ENCODE data around the gene AHNAK2.
"Not testable (repeated sequence)": the region's sequence is repeated elsewhere in the genome, so short reads cannot be mapped to it uniquely, and the experiment has no call there.

AHNAK2 gene

DNA sequence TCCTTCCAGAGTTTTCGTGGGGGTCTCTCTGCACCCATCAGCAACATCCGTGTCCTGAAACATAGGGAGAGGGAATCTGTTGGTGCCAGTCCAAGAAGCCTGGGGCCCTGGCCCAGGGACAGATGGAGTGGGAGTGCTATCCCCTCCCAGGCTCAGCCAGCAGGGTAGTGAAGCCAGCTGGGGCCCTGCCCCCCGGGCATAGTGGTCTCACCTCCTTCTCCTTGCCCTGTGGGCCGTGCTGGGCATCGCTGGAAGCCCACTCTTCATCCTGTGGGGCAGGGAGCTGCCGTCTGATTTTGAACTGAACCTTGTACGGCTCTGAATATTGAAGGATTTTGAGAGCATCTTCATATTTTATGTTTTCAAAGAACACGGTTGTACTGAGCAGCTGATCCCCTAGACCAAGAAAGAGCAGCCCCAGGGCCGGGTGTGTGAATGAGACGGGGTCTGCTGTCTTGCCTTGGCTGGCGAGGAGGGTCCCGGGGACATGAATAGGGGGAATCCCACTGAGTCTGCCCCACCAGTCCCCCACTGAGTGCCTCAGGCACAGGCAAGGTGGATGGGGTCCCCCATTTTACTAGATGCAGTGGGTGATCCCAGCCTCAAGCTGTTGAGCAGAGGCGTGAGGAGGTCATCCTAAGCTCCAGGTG, 23.3 kb downstream of the AHNAK2 start:
- H3K4me1 ChIP-seq (ENCODE audit: control insufficient read depth in 1 of 2, insufficient read depth in 1 of 2, low read depth in 1 of 2, low read length in 1 of 2) = no peaks in the 10 kb centered on the region
- H3K27me3 ChIP-seq = peaks cover 10% of the 10 kb centered on the region
- H3K4me3 ChIP-seq (ENCODE audit: low read depth in 1 of 2, low read length in 1 of 2) = no peak overlapping the region
- no peaks in the 10 kb centered on the region for H3K9me3 ChIP-seq
- TF ChIP-seq, protein P1, sequence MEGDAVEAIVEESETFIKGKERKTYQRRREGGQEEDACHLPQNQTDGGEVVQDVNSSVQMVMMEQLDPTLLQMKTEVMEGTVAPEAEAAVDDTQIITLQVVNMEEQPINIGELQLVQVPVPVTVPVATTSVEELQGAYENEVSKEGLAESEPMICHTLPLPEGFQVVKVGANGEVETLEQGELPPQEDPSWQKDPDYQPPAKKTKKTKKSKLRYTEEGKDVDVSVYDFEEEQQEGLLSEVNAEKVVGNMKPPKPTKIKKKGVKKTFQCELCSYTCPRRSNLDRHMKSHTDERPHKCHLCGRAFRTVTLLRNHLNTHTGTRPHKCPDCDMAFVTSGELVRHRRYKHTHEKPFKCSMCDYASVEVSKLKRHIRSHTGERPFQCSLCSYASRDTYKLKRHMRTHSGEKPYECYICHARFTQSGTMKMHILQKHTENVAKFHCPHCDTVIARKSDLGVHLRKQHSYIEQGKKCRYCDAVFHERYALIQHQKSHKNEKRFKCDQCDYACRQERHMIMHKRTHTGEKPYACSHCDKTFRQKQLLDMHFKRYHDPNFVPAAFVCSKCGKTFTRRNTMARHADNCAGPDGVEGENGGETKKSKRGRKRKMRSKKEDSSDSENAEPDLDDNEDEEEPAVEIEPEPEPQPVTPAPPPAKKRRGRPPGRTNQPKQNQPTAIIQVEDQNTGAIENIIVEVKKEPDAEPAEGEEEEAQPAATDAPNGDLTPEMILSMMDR (IDR thresholded peaks at IDR 0.05) = no peak
- H3K36me3 ChIP-seq = no peaks in the 10 kb centered on the region
- no peak overlapping the region for H3K27ac ChIP-seq

DNA sequence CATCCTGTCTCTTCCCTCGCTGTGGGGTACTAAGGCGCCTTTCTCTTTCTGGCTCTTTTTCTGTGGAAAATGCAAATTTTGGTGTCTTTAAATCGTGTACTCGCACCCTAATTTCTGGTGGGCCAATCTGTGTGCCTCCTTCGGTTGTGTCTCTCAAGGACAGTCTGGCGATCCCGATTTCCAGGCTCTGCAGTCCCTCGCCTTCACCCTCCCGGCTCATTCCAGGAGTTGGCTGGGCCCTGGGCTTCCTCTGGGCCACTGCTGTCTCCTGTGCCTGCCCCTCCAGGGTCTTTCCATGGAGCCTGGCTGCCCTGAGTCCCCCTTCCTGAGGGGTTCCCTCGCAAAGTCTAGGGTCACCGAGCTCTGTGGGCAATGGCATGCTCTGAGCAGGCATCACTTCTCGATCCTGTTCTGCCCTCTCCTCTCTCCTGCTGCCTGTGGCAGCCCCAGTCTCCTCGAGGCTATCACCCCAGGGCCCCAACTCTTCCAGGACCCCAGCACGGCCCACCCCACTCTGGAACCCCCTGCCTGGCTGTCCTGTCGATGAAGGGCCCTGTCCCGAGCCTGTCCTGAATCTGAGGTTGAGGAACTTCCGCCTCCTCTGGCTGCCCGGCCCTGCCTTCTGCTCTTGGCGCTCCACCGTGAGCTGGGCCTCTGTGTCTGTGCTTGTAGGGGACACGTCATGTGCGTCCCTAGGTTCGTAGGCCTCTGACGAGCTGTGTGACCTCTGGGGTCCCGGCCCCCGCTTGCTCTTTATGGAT, 24.1 kb downstream of the AHNAK2 start:
- TF ChIP-seq, protein P1 (IDR thresholded peaks at IDR 0.05) = no peak
- Histone ChIP-seq H3K27ac (no peak overlapping the region), H3K9me3 (no peaks in the 10 kb centered on the region), H3K27me3 (peaks cover 9% of the 10 kb centered on the region), H3K4me1 (ENCODE audit: control insufficient read depth in 1 of 2, insufficient read depth in 1 of 2, low read depth in 1 of 2, low read length in 1 of 2) (no peaks in the 10 kb centered on the region), H3K4me3 (ENCODE audit: low read depth in 1 of 2, low read length in 1 of 2) (no peak overlapping the region), H3K36me3 (no peaks in the 10 kb centered on the region)

DNA sequence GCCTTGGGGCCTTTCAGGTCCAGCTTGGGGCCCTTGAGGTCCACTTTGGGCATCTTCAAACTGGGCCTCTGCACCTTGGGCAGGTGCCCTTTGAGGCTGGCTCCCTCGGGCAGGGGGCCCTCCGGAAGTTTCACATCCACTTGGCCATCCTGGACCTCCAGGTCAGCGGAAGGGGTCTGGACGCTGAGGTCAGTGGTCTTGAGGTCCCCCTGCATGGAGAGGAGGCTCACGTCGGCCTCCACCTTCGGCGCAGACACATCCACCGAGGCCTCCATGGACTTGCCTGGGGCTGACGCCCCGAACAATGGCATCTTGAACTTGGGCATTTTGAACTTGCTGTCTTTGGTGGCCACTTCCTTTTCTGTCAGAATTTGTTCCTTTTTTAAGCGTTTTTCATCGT, 25.1 kb downstream of the AHNAK2 start:
- Histone ChIP-seq H3K9me3 (no peaks in the 10 kb centered on the region), H3K36me3 (no peaks in the 10 kb centered on the region), H3K27ac (no peak overlapping the region), H3K4me3 (ENCODE audit: low read depth in 1 of 2, low read length in 1 of 2) (no peak overlapping the region), H3K4me1 (ENCODE audit: control insufficient read depth in 1 of 2, insufficient read depth in 1 of 2, low read depth in 1 of 2, low read length in 1 of 2) (no peaks in the 10 kb centered on the region), H3K27me3 (peaks cover 8% of the 10 kb centered on the region)
- TF ChIP-seq, protein P1 (IDR thresholded peaks at IDR 0.05) = no peak

DNA sequence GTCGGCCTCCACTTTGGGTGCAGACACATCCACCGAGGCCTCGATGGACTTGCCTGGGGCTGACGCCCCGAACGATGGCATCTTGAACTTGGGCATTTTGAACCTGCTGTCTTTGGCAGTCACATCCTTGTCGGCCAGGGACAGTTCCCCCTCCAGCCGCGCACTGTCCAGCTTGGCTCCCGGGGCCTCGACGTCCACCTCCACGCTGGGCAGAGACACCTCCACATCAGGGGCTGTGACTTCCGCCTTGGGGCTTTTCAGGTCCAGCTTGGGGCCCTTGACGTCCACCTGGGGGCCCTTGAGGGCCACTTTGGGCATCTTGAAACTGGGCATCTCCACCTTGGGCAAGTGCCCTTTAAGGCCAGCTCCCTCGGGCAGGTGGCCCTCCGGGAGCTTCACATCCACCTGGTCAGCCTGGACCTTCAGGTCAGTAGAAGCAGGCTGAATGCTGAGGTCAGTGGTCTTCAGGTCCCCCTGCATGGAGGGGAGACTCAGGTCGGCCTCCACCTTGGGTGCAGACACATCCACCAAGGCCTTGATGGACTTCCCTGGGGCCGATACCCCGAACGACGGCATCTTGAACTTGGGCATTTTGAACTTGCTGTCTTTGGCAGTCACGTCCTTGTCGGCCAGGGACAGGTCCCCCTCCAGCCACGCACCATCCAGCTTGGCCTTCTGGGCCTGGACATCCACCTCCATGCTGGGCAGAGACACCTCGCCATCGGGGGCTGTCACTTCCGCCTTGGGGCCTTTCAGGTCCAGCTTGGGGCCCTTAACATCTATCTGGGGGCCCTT, 26.1 kb downstream of the AHNAK2 start:
- H3K36me3 ChIP-seq; H3K9me3 ChIP-seq; H3K27me3 ChIP-seq; H3K4me1 ChIP-seq (ENCODE audit: control insufficient read depth in 1 of 2, insufficient read depth in 1 of 2, low read depth in 1 of 2, low read length in 1 of 2); H3K4me3 ChIP-seq (ENCODE audit: low read depth in 1 of 2, low read length in 1 of 2); H3K27ac ChIP-seq: not testable (repeated sequence)

DNA sequence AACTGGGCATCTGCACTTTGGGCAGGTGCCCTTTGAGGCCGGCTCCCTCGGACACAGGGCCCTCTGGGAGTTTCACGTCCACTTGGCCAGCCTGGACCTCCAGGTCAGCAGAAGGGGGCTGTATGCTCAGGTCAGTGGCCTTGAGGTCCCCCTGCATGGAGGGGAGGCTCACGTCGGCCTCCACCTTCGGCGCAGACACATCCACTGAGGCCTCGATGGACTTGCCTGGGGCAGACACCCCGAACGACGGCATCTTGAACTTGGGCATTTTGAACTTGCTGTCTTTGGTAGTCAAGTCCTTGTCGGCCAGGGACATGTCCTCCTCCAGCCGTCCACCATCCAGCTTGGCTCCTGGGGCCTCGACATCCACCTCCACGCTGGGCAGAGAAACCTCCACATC, 27.5 kb downstream of the AHNAK2 start:
- H3K27ac ChIP-seq; H3K4me1 ChIP-seq (ENCODE audit: control insufficient read depth in 1 of 2, insufficient read depth in 1 of 2, low read depth in 1 of 2, low read length in 1 of 2); H3K9me3 ChIP-seq; H3K36me3 ChIP-seq; H3K4me3 ChIP-seq (ENCODE audit: low read depth in 1 of 2, low read length in 1 of 2); H3K27me3 ChIP-seq: not testable (repeated sequence)

DNA sequence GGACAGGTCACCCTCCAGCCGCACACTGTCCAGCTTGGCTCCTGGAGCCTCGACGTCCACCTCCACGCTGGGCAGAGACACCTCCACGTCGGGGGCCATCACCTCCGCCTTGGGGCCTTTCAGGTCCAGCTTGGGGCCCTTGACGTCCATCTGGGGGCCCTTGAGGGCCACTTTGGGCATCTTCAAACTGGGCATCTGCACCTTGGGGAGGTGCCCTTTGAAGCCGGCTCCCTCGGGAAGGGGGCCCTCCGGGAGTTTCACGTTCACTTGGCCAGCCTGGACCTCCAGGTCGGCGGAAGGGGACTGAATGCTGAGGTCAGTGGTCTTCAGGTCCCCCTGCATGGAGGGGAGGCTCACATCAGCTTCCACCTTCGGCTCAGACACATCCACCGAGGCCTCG, 28.2 kb downstream of the AHNAK2 start:
- Histone ChIP-seq H3K4me1 (ENCODE audit: control insufficient read depth in 1 of 2, insufficient read depth in 1 of 2, low read depth in 1 of 2, low read length in 1 of 2) (no peaks in the 10 kb centered on the region), H3K27ac (no peak overlapping the region), H3K4me3 (ENCODE audit: low read depth in 1 of 2, low read length in 1 of 2) (no peak overlapping the region), H3K9me3 (no peaks in the 10 kb centered on the region), H3K36me3 (no peaks in the 10 kb centered on the region), H3K27me3 (no peaks in the 10 kb centered on the region)
- TF ChIP-seq, protein P1 (IDR thresholded peaks at IDR 0.05) = no peak

DNA sequence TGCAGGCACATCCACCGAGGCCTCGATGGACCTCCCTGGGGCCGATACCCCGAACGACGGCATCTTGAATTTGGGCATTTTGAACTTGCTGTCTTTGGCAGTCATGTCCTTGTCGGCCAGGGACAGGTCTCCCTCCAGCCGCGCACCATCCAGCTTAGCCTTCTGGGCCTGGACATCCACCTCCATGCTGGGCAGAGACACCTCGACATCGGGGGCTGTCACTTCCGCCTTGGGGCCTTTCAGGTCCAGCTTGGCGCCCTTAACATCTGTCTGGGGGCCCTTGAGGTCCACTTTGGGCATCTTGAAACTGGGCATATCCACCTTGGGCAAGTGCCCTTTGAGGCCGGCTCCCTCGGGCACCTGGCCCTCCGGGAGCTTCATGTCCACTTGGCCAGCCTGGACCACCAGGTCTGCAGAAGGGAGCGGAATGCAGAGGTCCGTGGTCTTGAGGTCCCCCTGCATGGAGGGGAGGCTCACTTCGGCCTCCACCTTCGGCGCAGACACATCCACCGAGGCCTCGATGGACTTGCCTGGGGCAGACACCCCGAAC, 28.7 kb downstream of the AHNAK2 start:
- H3K4me1 ChIP-seq (ENCODE audit: control insufficient read depth in 1 of 2, insufficient read depth in 1 of 2, low read depth in 1 of 2, low read length in 1 of 2); H3K27ac ChIP-seq; H3K9me3 ChIP-seq; H3K36me3 ChIP-seq; H3K27me3 ChIP-seq; H3K4me3 ChIP-seq (ENCODE audit: low read depth in 1 of 2, low read length in 1 of 2): not testable (repeated sequence)
